Endodermal cell (in vitro differentiated cells): ENCODE results near the gene SUN2. TPM values are rescaled to one million over a fixed set of nuclear protein-coding genes. Genes with fewer than 3 reads are reported as not detected.

Experiments used
- DNase-seq: peaks from one replicate; pipeline ENCODE4 v3.0.0-alpha.2; 2017
- H3K27ac ChIP-seq: 2 replicates; pipeline ENCODE4 v1.5.1; 2013; ENCODE audit warnings: mild to moderate bottlenecking, low read depth, low read length, moderate library complexity
- H3K27me3 ChIP-seq: 2 replicates; pipeline ENCODE4 v1.6.1; 2013; ENCODE audit warnings: mild to moderate bottlenecking, low read length, moderate library complexity; ENCODE audit not compliant: insufficient read depth, control insufficient read depth, poor library complexity, severe bottlenecking
- H3K36me3 ChIP-seq: 2 replicates; pipeline ENCODE4 v1.7.0; 2013; ENCODE audit warnings: mild to moderate bottlenecking, low read length, moderate library complexity; ENCODE audit not compliant: control insufficient read depth, insufficient read depth
- H3K4me1 ChIP-seq: one replicate; pipeline ENCODE4 v1.7.0; 2013; ENCODE audit warnings: low read length; ENCODE audit not compliant: control insufficient read depth, insufficient read depth
- H3K4me3 ChIP-seq: 2 replicates; pipeline ENCODE4 v1.5.1; 2013; ENCODE audit warnings: mild to moderate bottlenecking, low read length, moderate library complexity
- H3K9ac ChIP-seq: 2 replicates; pipeline ENCODE4 v1.6.1; 2013; ENCODE audit warnings: mild to moderate bottlenecking, low read length, moderate library complexity; ENCODE audit not compliant: poor library complexity, severe bottlenecking; ENCODE audit errors: extremely low read depth
- H3K9me3 ChIP-seq: 2 replicates; pipeline ENCODE4 v1.6.1; 2013; ENCODE audit warnings: mild to moderate bottlenecking, low read length, moderate library complexity; ENCODE audit not compliant: control insufficient read depth
- H3K27ac Mint-ChIP-seq: 2 replicates; pipeline ENCODE4 v1.8.0; 2020; ENCODE audit warnings: mixed read lengths
- H3K27me3 Mint-ChIP-seq: 2 replicates; pipeline ENCODE4 v1.8.0; 2021; ENCODE audit warnings: mild to moderate bottlenecking, mixed read lengths; ENCODE audit not compliant: insufficient read depth
- H3K36me3 Mint-ChIP-seq: 2 replicates; pipeline ENCODE4 v1.8.0; 2020; ENCODE audit warnings: low read depth, mixed read lengths
- H3K4me1 Mint-ChIP-seq: 2 replicates; pipeline ENCODE4 v1.8.0; 2020; ENCODE audit warnings: mixed read lengths
- H3K4me3 Mint-ChIP-seq: 2 replicates; pipeline ENCODE4 v1.8.0; 2020; ENCODE audit warnings: mild to moderate bottlenecking, moderate library complexity, mixed read lengths
- H3K9me3 Mint-ChIP-seq: 2 replicates; pipeline ENCODE4 v1.8.0; 2020; ENCODE audit warnings: mild to moderate bottlenecking, mixed read lengths
- WGBS, 2 experiments: methylation state at CpG; one replicate each; pipeline versions ENCODE4 v1.1.5 to v1.1.7; 2013; ENCODE audit warnings: missing lambda C conversion rate in 2 of 2, mixed read lengths in 1 of 2; ENCODE audit not compliant: insufficient coverage in 1 of 2, insufficient read length in 1 of 2; 5-methylcytosine and 5-hydroxymethylcytosine counted together
- total RNA-seq, 2 donors: library from RNA; stranded (reverse); fragmentation: NEBNext Ultra II Directional in 1 of 2; extraction: Animal tissue kit (Norgen Biotek cat#: 25700) in 1 of 2; gene quantifications; 2 replicates in 1 of 2; 3 replicates in 1 of 2; pipeline ENCODE4 v1.2.1, GENCODE V29; 2021
- TF ChIP-seq, protein P1 (sequence below): fragments of 200-600 bp; sonication (generic); conservative IDR thresholded peaks from 2 replicates; pipeline ENCODE4 v1.5.0; 2021; ENCODE audit warnings: antibody characterized with exemption, mild to moderate bottlenecking

SUN2 gene
- total RNA-seq, 2 donors from 2014 or later = 23.0 to 32.4 TPM

DNA sequence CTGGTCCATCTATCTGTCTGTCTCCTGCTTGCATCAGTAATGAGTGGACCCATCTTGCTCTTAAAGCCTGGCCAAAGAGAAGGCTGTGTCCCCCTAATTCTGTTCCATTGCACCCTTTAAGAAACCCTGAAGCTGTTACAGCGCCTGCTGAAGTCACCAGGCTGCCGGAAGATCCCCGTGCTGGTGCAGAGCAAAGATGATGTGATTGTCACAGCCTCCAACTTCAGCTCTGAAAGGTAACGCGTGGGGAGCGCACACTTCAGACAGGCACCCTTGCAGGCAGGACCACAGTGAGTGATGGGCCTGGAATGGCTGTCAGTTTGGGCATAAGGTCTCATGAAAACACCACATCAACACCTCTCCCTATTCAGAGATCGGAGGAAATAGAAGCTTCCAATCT, 31.6 kb downstream of the SUN2 start:
- Histone ChIP-seq H3K9me3 (no peaks in the 10 kb centered on the region), H3K4me1 (no peaks in the 10 kb centered on the region), H3K27me3 (no peaks in the 10 kb centered on the region), H3K36me3 (peaks cover 87% of the 10 kb centered on the region), H3K9ac (no peak overlapping the region), H3K27ac (no peak overlapping the region), H3K4me3 (no peak overlapping the region)
- TF ChIP-seq, protein P1, sequence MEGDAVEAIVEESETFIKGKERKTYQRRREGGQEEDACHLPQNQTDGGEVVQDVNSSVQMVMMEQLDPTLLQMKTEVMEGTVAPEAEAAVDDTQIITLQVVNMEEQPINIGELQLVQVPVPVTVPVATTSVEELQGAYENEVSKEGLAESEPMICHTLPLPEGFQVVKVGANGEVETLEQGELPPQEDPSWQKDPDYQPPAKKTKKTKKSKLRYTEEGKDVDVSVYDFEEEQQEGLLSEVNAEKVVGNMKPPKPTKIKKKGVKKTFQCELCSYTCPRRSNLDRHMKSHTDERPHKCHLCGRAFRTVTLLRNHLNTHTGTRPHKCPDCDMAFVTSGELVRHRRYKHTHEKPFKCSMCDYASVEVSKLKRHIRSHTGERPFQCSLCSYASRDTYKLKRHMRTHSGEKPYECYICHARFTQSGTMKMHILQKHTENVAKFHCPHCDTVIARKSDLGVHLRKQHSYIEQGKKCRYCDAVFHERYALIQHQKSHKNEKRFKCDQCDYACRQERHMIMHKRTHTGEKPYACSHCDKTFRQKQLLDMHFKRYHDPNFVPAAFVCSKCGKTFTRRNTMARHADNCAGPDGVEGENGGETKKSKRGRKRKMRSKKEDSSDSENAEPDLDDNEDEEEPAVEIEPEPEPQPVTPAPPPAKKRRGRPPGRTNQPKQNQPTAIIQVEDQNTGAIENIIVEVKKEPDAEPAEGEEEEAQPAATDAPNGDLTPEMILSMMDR = no peak
- H3K9me3 Mint-ChIP-seq = no peaks in the 10 kb centered on the region
- no peak for DNase-seq
- H3K27ac Mint-ChIP-seq = no peak overlapping the region
- H3K36me3 Mint-ChIP-seq = peaks cover 61% of the 10 kb centered on the region
- H3K27me3 Mint-ChIP-seq = no peaks in the 10 kb centered on the region
- H3K4me3 Mint-ChIP-seq = no peak overlapping the region
- no peaks in the 10 kb centered on the region for H3K4me1 Mint-ChIP-seq
- WGBS, 2 experiments = 88 to 95% methylated on average over 6 to 7 of the region's 7 CpGs

DNA sequence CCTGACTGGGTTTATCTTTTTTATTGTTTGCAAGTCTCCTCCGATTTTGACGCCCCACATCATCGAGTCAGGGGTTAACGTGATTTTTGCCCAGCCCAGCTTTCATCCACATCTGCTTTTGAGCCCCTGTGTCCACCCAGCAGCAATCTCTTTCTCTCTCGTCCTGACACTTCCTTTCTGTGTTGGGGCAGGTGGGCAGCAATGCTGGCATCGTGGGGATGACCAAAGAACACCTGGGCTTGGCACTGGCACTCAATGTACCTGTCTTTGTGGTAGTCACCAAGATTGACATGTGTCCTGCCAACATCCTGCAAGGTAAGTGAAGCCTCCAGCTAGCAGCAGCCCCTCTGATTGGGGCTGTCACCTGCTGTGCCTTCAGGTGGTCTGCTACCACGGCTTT, 34.2 kb downstream of the SUN2 start:
- no peak for DNase-seq
- H3K4me3 ChIP-seq = no peak overlapping the region
- H3K9me3 ChIP-seq = no peaks in the 10 kb centered on the region
- no peaks in the 10 kb centered on the region for H3K27me3 Mint-ChIP-seq
- no peaks in the 10 kb centered on the region for H3K4me1 ChIP-seq
- peaks cover 68% of the 10 kb centered on the region for H3K36me3 Mint-ChIP-seq
- peaks cover 86% of the 10 kb centered on the region for H3K36me3 ChIP-seq
- no peaks in the 10 kb centered on the region for H3K27me3 ChIP-seq
- H3K9me3 Mint-ChIP-seq = no peaks in the 10 kb centered on the region
- 93 to 96% methylated on average over 4 to 6 of the region's 7 CpGs for WGBS, 2 experiments
- no peak overlapping the region for H3K9ac ChIP-seq
- H3K27ac ChIP-seq = no peak overlapping the region
- no peak overlapping the region for H3K4me3 Mint-ChIP-seq
- H3K4me1 Mint-ChIP-seq = no peaks in the 10 kb centered on the region
- TF ChIP-seq, protein P1 = no peak
- no peak overlapping the region for H3K27ac Mint-ChIP-seq

DNA sequence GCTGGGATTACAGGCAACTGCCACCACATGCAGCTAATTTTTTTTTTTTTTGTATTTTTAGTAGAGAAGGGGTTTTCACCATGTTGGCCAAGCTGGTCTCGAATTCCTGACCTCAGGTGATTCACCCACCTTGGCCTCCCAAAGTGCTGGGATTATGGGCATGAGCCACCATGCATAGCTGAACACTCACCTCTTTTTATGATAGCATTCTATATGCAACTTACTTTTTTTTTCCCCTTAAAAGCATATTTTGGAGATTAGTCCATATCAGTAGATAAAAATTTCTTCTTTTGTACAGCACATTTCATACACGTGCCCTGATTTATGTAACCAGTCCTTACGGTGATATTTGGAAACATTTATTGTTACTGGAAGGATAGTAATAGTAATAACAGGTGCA, 35.4 kb downstream of the SUN2 start:
- no peaks in the 10 kb centered on the region for H3K27me3 ChIP-seq
- DNase-seq = no peak
- no peaks in the 10 kb centered on the region for H3K9me3 ChIP-seq
- no peak overlapping the region for H3K4me3 ChIP-seq
- H3K36me3 Mint-ChIP-seq = peaks cover 64% of the 10 kb centered on the region
- no peaks in the 10 kb centered on the region for H3K4me1 ChIP-seq
- no peaks in the 10 kb centered on the region for H3K9me3 Mint-ChIP-seq
- no peak overlapping the region for H3K4me3 Mint-ChIP-seq
- H3K36me3 ChIP-seq = peaks cover 86% of the 10 kb centered on the region
- H3K27ac Mint-ChIP-seq = no peak overlapping the region
- no peak overlapping the region for H3K9ac ChIP-seq
- no peak overlapping the region for H3K27ac ChIP-seq
- H3K27me3 Mint-ChIP-seq = no peaks in the 10 kb centered on the region
- WGBS, 2 experiments = 100% methylated on average over 3 of the region's 3 CpGs
- peaks cover 1% of the 10 kb centered on the region for H3K4me1 Mint-ChIP-seq
- TF ChIP-seq, protein P1 = no peak
